Measurements from ENCODE around the gene AQP6.

GRCh38 chr12:49972129-49972528 lies 618 bp upstream of the AQP6 start:
- TF ChIP-seq CTCF (conservative IDR thresholded peaks at IDR 0.05 in 1 of 2, IDR thresholded peaks at IDR 0.05 in 1 of 2; ENCODE audit: low read depth in 1 of 2, low read length in 2 of 2) (no peak), EZH2 (IDR thresholded peaks at IDR 0.05; ENCODE audit: low read length, missing control alignments) (no peak)

Data from fibroblast of lung (primary cell).